Activated CD8-positive, alpha-beta memory T cell treated with anti-CD3 and anti-CD28 coated beads, Interleukin-2, amount 50 U/mL, for 48 hours (primary cell): ENCODE measurements around the gene MYPOP.

ENCODE experiments used
- DNase-seq: peaks from one replicate; pipeline ENCODE4 v3.0.0-alpha.2; 2020

Gene MYPOP

GRCh38 chr19:45901912-45902650, at the start of gene MYPOP:
TSS of gene MYPOP (minus strand) at chr19:45902613. CDS start at chr19:45901773, 840 bp downstream.
- no peak for DNase-seq

GRCh38 chr19:45947926-45948325, 45.5 kb upstream of the MYPOP start:
- DNase-seq, result no peak

DNA sequence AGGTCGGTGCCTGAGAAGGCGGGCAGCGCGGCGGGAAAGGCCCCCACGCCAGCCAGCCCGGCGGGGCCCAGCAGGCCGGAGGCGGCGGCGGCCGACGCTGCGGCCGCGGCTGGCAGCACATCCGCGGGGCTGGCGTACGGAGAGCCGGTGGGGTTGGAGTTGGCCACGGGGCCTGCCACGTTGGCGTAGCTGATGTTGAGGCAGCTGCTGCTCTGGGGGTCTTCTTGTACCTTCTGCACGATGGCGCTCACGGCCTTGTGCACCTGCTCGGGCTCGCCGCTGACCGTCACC, 38.0 kb upstream of the MYPOP start:
- no peak for DNase-seq

- no peak for DNase-seq
Measured at GRCh38 chr19:45939792-45940514, 37.5 kb upstream of the MYPOP start.

- DNase-seq, result no peak
Measured at GRCh38 chr19:45938733-45939319, 36.4 kb upstream of the MYPOP start.

- DNase-seq, result no peak
Measured at GRCh38 chr19:45935267-45935666, 32.9 kb upstream of the MYPOP start.

DNA sequence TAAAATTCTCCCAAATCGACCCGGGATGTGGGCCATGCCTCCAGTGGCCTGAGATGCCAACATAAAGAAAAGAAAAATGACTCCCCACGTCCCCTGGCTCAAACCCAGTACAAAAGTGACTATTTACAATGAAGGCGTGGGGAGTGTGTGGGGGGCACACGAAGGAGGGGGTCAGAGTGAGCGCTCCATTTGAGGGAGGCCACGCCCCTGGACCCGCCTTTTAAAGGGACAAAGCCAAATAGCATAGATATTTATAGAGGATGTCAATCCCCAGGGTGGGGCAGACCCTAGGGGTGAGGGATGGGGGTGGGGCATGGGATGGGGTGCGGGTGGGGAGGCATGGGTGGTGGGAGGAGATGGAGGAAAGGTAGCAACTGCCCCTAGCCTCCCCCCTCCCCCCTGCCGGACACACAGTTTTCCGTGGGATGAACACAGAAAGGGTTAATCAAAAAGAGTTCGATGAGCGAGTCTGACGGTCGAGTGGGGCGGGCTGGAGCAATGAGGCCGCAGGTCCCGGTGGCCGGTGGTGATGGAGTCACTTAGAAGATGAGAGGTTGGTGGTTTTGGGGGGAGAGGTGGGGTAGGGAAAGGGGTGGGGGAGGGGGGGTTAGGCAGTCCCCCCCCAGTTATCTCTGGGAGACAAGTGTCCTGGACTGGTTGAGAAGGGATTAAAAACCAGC, 32.3 kb upstream of the MYPOP start:
- DNase-seq, result no peak

DNA sequence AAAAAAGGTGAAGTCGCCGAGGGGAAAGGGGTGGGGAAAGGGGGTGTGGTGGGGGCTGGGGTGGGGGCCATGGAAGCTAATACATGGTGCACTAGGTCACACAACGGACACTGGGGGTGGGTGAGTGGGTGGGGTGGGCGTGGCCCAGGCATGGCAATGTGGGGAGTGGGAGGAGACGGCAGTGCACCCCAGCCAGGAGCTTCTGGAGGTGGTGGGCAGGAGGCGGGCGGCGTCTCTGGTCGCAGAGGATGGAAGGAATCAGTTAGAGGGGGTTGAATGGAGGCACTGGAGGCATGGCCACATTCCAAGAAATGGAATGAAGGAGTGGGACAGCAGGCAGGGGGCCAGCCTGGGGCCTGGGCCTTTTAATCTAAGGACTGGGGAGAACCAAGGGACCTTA, 31.3 kb upstream of the MYPOP start:
- no peak for DNase-seq

- no peak for DNase-seq
Measured at GRCh38 chr19:45931055-45931454, 28.6 kb upstream of the MYPOP start.

DNA sequence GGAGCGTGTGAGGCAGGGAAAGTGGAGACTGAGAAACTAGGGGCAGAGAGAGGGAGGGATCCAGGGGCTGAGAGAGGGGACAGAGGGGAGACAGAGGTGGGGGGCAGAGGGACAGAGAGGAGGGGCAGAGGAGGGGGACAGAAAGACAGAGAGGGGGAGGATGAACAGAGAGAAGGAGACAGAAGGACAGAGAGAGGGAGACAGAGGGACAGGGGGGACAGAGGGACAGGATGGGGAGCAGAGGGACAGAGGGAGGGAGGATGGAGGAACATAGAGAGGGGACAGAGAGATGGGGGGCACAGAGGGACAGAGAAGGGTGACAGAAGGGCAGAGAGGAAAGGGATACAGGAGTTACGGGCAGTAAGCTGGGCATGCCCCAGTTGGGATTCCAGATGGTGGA, 26.8 kb upstream of the MYPOP start:
- no peak for DNase-seq

- DNase-seq, result peak; percentile 89
Measured at GRCh38 chr19:45927565-45928261, 25.3 kb upstream of the MYPOP start.

DNA sequence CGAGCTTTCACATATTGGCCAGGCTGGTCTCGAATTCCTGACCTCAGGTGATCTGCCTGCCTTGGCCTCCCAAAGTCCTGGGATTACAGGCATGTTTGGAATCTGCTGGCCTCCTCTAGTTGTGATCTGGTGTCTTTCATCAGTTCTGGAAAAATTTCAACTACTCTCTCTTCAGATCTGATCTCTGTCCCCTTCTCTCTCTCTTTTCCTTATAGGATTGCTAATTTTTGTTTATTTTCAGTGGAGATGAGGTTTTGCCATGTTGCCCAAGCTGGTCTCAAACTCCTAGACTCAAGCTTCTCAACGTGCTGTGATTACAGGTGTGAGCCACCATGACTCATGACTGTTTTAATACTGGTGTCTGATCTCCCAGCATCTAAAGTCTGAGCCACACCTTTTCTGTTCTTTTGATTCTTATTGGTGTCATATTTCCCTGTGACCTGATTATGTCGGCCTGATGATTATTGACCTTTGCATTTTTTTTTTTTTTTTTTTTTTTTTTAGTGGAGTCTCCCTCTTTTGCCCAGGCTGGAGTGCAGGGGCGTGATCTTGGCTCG, 22.6 kb upstream of the MYPOP start:
- DNase-seq, result no peak

GRCh38 chr19:45922281-45922680, 19.9 kb upstream of the MYPOP start:
- no peak for DNase-seq

DNA sequence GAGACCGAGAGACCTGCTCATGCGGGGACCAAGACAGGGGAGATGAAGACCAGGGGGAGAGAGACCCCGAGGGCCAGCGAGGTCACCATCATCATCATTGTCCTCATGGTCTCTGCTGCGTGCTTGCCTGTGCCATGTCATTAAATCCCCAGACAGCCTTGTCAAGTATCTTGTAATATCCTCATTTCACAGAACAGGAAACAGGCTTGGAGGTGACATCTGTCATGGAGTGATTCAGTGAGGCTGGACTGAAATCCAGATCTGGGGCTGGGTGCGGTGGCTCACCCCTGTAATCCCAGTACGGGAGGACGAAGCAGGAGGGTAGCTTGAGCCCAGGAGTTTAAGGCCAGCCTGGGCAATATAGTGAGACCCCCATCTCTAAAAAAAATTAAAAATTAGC, 18.0 kb upstream of the MYPOP start:
- no peak for DNase-seq

DNA sequence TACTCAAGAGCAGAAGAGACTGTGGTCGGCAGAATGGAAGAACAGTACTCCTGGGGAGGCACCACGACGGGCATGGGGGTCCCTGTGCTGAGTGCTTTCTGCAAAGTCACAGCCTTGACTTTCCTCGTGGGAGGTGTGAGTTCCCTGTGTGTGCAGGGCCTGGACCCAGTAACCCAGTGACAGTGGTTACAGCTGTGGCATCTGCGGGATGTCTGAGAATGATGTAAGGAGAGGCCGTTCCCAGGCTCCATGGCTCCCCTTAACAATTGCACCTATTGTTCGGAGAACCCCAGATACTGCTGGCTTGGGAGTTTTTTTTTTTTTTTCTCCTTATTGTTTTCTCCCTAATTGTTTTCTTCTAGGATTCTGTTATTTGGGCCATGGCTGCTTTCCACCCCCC, 17.3 kb upstream of the MYPOP start:
- DNase-seq, result no peak

GRCh38 chr19:45918721-45919120, 16.3 kb upstream of the MYPOP start:
- DNase-seq, result no peak

DNA sequence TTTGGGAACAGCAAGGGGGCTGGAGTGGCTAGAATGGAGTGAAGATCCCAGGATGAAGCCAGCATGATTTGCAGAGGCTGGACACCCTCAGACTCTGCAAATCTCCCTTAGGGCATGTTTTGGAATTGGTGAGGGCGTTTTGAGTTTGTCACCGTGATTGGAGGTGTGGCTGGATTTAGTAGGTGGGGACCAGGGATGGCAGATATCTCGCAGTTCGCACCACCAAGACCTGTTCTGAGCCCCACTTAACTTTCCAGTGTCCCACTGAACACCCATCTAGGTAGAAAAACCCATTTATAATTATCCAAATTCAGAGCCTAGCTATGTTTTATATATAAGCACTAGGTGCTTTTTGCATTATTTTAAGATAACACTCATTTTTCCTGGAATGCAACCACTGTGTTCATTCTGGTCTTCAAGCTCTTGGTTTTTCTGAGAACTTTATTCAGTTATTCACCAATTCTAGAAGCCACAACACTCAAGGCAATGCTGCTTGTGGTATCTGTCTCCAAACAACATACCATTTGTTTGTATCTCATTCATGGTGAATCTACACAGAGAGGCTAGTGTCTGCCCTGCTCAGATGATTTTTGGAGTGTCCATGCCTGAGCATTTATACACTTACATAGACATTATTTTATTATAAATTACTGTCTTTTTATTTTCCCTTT, 15.1 kb upstream of the MYPOP start:
- no peak for DNase-seq

DNA sequence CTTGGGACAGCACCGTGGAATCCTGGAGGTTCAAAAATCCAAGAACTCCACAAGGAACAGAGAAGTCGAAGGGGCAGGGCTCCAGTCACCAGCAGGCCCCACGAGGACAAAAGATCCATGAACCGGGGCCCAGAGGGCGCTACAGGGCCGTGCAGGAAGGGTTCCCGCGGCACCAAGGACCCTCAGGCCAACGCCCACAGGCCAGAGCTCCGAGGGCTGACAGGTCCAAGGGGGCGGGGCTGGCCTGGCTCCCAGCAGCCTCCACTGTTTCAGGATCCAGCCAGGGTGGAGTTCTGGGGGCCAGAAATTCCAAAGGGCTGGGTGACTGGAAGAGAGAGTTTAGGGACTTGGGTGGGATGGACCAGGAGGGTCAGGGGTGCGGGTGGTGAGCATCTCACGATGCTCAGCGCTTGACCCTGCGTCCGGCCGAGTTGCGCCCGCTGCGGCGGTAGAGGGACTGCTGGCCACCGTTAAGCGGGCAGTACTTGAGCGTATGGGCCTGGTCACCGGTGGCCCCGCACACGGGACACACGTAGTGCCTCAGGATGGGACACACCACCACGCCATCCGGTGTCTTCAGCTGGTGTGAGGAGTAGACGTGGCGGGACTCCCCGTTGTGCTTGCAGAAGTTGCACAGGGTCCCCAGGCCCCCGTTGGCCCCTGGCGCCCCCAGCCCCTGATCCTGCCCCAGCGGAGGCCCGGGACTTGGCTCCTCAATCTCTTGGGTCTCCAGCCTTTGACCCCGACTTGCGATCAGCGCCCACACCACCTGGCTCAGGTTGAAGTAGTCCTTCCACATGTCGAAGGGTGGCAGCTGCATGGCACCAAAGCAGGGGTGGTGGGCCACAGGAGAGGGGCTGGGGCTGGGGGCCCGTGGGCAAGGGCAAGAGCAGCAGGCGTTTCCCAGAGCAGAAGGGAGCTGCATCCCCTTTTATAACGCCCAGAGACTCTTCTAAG, 11.7 kb upstream of the MYPOP start, which contains the start of gene NANOS2:
Gene NANOS2 (minus strand): TSS at position 905 of the 957 bp plus-strand sequence. CDS start 85 bp downstream, at position 820.
- DNase-seq, result no peak

DNA sequence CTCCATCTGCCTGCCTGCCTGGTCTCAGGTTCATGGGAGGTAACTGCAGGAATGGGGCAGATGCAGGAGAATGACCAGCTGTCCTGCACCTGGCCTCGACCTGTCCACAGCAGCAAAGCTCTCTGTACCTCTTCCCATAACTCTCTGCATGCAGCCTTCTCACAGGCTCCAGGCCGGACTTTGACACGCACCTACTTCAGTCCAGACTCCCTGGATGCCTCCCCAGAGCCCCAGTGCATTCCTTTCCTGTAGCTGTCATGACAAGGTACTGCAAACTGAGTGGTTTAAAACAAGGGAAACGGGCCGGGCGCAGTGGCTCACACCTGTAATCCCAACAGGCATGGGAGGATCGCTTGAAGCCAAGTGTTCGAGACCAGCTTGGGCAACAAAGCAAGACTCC, 8.9 kb upstream of the MYPOP start:
- no peak for DNase-seq

- DNase-seq, result no peak
Measured at GRCh38 chr19:45908956-45909355, 6.5 kb upstream of the MYPOP start.

DNA sequence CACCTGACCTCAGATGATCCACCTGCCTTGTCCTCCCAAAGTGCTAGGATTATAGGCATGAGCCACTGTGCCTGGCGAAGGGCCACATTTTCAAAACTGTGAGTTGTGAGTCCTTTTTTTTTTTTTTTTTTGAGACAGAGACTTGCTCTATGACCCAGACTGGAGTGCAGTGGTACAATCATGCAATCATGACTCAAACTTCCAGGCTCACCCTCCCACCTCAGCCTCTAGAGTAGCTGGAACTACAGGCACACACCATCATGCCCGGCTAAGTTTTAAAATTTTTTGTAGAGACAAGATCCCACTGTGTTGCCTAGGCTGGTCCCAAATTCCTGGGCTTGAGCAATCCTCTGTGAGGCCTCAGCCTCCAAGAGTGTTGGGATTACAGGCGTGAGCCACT, 3.8 kb upstream of the MYPOP start:
- no peak for DNase-seq
